CD4-positive, alpha-beta T cell treated with Interleukin-2 at 100 ng/mL for 4 hours (primary cell): ENCODE measurements around the gene ZNF599.

Source experiments
- DNase-seq: peaks from one replicate; pipeline ENCODE4 v3.0.0-alpha.2; 2020; ENCODE audit warnings: low spot score

Gene ZNF599

GRCh38 chr19:34744896-34745690, 27.9 kb downstream of the ZNF599 start:
- DNase-seq = no peak

GRCh38 chr19:34734537-34735103, 38.4 kb downstream of the ZNF599 start:
- DNase-seq = no peak

GRCh38 chr19:34733746-34734536, 39.1 kb downstream of the ZNF599 start, which contains the start of gene ZNF181:
ZNF181 (plus strand) TSS chr19:34734243; CDS start chr19:34735038, 795 bp downstream.
- peak; percentile 81 for DNase-seq

GRCh38 chr19:34733266-34733745, 39.7 kb downstream of the ZNF599 start:
- DNase-seq = no peak

- no peak for DNase-seq
Observed at GRCh38 chr19:34732612-34733211, 40.3 kb downstream of the ZNF599 start.

- DNase-seq = no peak
Observed at GRCh38 chr19:34731964-34732363, 41.1 kb downstream of the ZNF599 start.

- no peak for DNase-seq
Observed at GRCh38 chr19:34731019-34731829, 41.8 kb downstream of the ZNF599 start.

- no peak for DNase-seq
Observed at GRCh38 chr19:34725400-34725799, 47.6 kb downstream of the ZNF599 start.

- DNase-seq = no peak
Observed at GRCh38 chr19:34722353-34722752, 50.7 kb downstream of the ZNF599 start.

- no peak for DNase-seq
Observed at GRCh38 chr19:34715357-34715756, 57.7 kb downstream of the ZNF599 start.

- DNase-seq = no peak
Observed at GRCh38 chr19:34713262-34713637, 59.8 kb downstream of the ZNF599 start.

GRCh38 chr19:34712395-34713261, 60.4 kb downstream of the ZNF599 start:
- DNase-seq = peak; percentile 81

- no peak for DNase-seq
Observed at GRCh38 chr19:34711890-34712289, 61.1 kb downstream of the ZNF599 start.
